Upper lobe of left lung (tissue), 4 donors: ENCODE measurements around the gene KCNT1.

Experiments
- CTCF ChIP-seq, 6 experiments: fragments of 450-650 bp in 4 of 6; fragments of 200-600 bp in 2 of 6; sonication (generic) in 2 of 6; IDR thresholded peaks; one replicate each; pipeline ENCODE4 v1.5.1; 2016 to 2019; ENCODE audit warnings: antibody characterized with exemption in 6 of 6
- EP300 ChIP-seq, 4 donors: sonication (generic); formaldehyde crosslinking; IDR thresholded peaks; one replicate each; pipeline ENCODE4 v1.5.1; 2017; ENCODE audit warnings: antibody characterized with exemption in 4 of 4, control low read depth in 2 of 4
- POLR2A ChIP-seq, 4 donors: fragments of 450-650 bp; IDR thresholded peaks; one replicate each; pipeline ENCODE4 v1.5.1; 2016 to 2017; ENCODE audit warnings: antibody characterized with exemption in 4 of 4, mild to moderate bottlenecking in 2 of 4
- POLR2AphosphoS5 ChIP-seq, 2 donors: sonication (generic); formaldehyde crosslinking; IDR thresholded peaks; one replicate each; pipeline ENCODE4 v1.5.1; 2017; ENCODE audit warnings: antibody characterized with exemption in 2 of 2

- TF ChIP-seq CTCF (IDR thresholded peaks at IDR 0.05) (no peak), POLR2A (IDR thresholded peaks at IDR 0.05) (no peak), POLR2AphosphoS5 (IDR thresholded peaks at IDR 0.05) (no peak), EP300 (IDR thresholded peaks at IDR 0.05) (no peak)
Observed at GRCh38 chr9:135746565-135746964, 44.6 kb downstream of the KCNT1 start.
